Astrocyte of the spinal cord (primary cell): Measurements from ENCODE around the gene TECPR1.

ENCODE experiments used
- DNase-seq: peaks from one replicate; pipeline ENCODE4 v3.0.0; 2011; ENCODE audit warnings: low read depth, low spot score
- H3K4me3 ChIP-seq: 2 replicates; pipeline ENCODE4 v1.5.1; 2011; ENCODE audit warnings: low read depth, mild to moderate bottlenecking, low read length, moderate library complexity
- CTCF ChIP-seq: IDR thresholded peaks from 2 replicates; pipeline ENCODE4 v1.5.1; 2012; ENCODE audit warnings: low read depth, mild to moderate bottlenecking, low read length, inconsistent platforms
- in situ Hi-C: cut with HindIII; loops from 2 replicates; pipeline ENCODE4 v1.10.0; 2017; ENCODE audit warnings: low sequenced_read_pairs

TECPR1 gene

GRCh38 chr7:98229991-98230745 is 21.9 kb downstream of the TECPR1 start:
- TF ChIP-seq CTCF: no peak
- DNase-seq: no peak
- no peak overlapping the region for H3K4me3 ChIP-seq
- in situ Hi-C loops: no loop called here

GRCh38 chr7:98229441-98229840 is 22.6 kb downstream of the TECPR1 start:
- in situ Hi-C loops: no loop called here
- no peak overlapping the region for H3K4me3 ChIP-seq
- no peak for TF ChIP-seq CTCF
- DNase-seq: no peak

GRCh38 chr7:98228801-98229200 is 23.2 kb downstream of the TECPR1 start:
- no peak for TF ChIP-seq CTCF
- H3K4me3 ChIP-seq: no peak overlapping the region
- in situ Hi-C loops: no loop called here
- DNase-seq: no peak

GRCh38 chr7:98227939-98228338 is 24.1 kb downstream of the TECPR1 start:
- no peak overlapping the region for H3K4me3 ChIP-seq
- in situ Hi-C loops: no loop called here
- no peak for DNase-seq
- no peak for TF ChIP-seq CTCF

- no peak for DNase-seq
- H3K4me3 ChIP-seq: no peak overlapping the region
- no peak for TF ChIP-seq CTCF
- in situ Hi-C loops: no loop called here
These were observed 26.0 kb downstream of the TECPR1 start for GRCh38 chr7:98225913-98226614.

GRCh38 chr7:98224701-98225181 is 27.3 kb downstream of the TECPR1 start:
- no peak overlapping the region for H3K4me3 ChIP-seq
- DNase-seq: no peak
- no peak for TF ChIP-seq CTCF
- in situ Hi-C loops: no loop called here
